ENCODE measurements around the gene FRMD7.
"Not testable (repeated sequence)": the region's sequence is repeated elsewhere in the genome, so short reads cannot be mapped to it uniquely, and the experiment has no call there.

The FRMD7 gene

GRCh38 chrX:132093239-132093860 is 34.5 kb downstream of the FRMD7 start:
- DNase-seq (ENCODE audit: low read depth, low spot score) = no peak

GRCh38 chrX:132092439-132093065 is 35.3 kb downstream of the FRMD7 start:
- DNase-seq (ENCODE audit: low read depth, low spot score) = peak; percentile 37

GRCh38 chrX:132090403-132091159 is 37.2 kb downstream of the FRMD7 start:
- DNase-seq (ENCODE audit: low read depth, low spot score) = no peak

DNA sequence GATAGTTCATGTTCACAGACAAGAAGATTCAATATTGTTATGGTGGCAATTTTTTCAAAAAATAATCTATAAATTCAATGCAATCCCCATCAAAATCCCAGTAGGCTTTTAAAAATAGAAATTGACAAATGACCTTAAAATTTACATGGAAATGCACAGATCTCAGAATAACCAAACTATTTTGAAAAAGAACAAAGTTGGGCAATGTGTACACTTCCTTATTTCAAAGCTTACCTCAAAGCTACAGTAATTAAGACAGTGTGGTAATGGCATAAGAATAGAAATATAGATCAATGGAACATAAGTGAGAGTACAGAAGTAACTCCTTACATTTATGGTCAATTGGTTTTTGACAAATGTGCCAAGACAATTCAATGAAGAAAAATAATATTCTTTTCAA is 39.0 kb downstream of the FRMD7 start:
- no peak for DNase-seq (ENCODE audit: low read depth, low spot score)

DNA sequence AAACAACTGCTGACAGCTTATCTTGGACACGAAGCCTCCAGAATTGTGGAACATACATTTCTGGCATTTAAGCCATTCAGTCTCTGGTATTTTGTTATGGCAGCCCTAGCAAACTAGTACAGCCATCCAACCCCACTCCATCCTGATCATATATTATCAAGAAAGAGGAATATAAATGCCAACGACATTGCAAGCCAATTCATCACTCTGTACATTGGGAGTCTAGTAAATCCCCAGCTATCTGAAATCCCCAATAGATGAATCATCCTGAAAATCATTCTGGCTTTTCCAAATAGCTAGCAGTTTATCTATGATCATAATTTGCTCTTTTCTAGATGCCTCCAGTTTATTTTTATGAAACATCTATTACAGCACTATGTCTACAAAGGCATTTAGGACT is 41.1 kb downstream of the FRMD7 start:
- DNase-seq (ENCODE audit: low read depth, low spot score) = no peak

GRCh38 chrX:132085786-132086185 is 42.0 kb downstream of the FRMD7 start:
- no peak for DNase-seq (ENCODE audit: low read depth, low spot score)

DNA sequence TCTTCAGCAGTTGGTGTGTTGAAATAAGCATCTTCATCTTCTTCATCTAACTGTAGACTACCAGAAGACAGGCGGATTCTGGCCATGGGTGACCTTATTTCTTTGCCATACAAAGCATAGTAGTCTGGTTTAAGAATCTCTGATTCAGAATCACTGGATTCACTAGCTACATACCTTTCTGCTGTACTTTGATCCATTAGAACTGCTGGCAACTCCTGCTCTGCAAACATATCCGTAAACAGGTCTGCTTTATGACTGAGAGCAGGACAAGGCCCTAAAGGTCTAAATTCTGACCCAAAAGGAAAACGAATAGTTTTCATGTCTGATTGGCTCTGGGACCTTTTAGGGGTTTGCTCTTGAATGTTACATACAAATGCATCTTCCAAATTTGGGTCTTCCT is 49.9 kb downstream of the FRMD7 start:
- DNase-seq (ENCODE audit: low read depth, low spot score) = no peak

DNA sequence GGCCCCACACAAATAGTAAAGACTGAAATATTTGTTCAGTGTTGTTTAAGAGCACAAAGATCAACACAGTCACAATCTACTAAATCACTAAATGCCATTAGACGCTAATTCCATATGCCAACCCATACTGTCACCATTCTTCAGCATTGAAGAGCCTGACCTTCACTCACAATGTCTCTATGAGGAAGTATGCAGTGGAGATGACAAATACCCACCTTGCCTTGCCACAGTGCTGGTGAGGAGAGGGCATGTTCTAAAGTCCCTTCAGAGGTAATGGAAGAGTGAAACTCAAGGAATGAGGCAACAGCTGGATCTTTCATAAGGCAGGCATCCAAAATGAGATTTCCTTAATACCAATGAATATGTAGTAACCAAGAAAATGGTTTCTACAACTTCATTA is 50.4 kb downstream of the FRMD7 start:
- no peak for DNase-seq (ENCODE audit: low read depth, low spot score)

DNA sequence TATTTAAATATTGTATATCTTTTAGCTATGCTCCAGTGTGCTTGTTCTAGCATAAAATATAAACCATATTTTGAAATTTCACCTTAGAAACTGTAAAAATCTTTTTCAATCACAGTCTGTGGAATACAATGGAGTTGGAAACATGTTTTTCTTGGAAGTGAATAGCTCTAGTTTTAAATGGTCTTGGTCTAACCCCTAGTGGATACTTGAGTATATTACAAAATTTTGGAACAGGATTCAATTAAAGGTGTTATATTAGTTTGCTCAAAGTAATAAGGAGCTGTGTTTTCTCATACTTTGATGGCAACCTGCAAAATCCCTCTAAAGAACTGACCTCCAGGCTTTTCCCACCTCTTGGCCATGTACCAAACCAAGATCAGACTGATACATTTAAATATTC is 56.6 kb downstream of the FRMD7 start:
- DNase-seq (ENCODE audit: low read depth, low spot score) = no peak

GRCh38 chrX:132068405-132068804 is 59.4 kb downstream of the FRMD7 start:
- no peak for DNase-seq (ENCODE audit: low read depth, low spot score)

- no peak for DNase-seq (ENCODE audit: low read depth, low spot score)
These were observed 64.0 kb downstream of the FRMD7 start for GRCh38 chrX:132063862-132064261.

GRCh38 chrX:132063334-132063733 is 64.5 kb downstream of the FRMD7 start:
- DNase-seq (ENCODE audit: low read depth, low spot score) = no peak

DNA sequence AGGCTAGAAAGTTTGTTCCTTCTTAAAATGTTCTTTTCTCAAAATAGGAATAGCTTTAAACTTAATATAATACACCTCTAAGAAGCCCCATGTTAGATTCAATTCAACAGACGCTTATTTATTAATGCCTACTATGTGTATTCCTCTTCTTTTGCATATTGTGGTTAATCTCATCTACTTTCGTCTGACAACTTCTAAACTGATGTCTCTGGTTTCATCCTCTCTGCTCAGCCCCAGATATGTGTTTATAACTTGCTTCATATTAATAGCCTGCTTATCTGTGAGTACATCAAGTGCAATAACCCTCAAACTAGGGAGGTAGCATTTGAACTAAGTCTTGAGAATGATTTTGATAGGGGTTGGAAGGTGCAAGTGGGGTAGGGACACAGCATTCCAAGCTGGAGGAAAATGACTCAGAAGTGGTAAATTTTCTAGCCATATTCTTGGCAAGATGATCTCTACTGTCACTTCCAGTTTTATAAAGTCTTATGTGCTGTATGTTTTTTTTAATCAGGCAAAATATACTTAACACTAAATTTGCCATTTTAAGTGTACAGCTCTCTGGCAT is 67.8 kb downstream of the FRMD7 start:
- no peak for DNase-seq (ENCODE audit: low read depth, low spot score)

- no peak for DNase-seq (ENCODE audit: low read depth, low spot score)
These were observed 68.8 kb downstream of the FRMD7 start for GRCh38 chrX:132058975-132059374.

- no peak for DNase-seq (ENCODE audit: low read depth, low spot score)
These were observed 69.8 kb downstream of the FRMD7 start for GRCh38 chrX:132058050-132058449.

DNA sequence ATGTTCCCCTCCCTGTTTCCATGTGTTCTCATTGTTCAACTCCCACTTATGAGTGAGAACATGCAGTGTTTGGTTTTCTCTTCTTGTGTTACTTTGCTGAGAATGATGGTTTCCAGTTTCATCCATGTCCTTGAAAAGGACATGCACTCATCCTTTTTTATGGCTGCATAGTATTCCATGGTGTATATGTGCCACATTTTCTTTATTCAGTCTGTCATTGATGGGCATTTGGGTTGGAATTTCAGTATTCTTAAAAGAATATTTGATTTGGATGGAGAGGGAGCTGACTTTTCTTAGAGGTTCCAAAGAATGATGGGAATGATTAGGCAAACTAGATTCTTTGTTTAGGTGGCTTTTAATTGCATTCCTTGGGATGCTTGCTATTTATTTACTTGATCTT is 76.0 kb downstream of the FRMD7 start:
- not testable (repeated sequence) for DNase-seq (ENCODE audit: low read depth, low spot score)

GRCh38 chrX:132046533-132046932 is 81.3 kb downstream of the FRMD7 start:
- no peak for DNase-seq (ENCODE audit: low read depth, low spot score)

- DNase-seq (ENCODE audit: low read depth, low spot score) = no peak
These were observed 82.4 kb downstream of the FRMD7 start for GRCh38 chrX:132045456-132045855.

- no peak for DNase-seq (ENCODE audit: low read depth, low spot score)
These were observed 82.9 kb downstream of the FRMD7 start for GRCh38 chrX:132044953-132045352.

- DNase-seq (ENCODE audit: low read depth, low spot score) = no peak
These were observed 83.8 kb downstream of the FRMD7 start for GRCh38 chrX:132043977-132044376.

GRCh38 chrX:132041015-132041414 is 86.8 kb downstream of the FRMD7 start:
- no peak for DNase-seq (ENCODE audit: low read depth, low spot score)

- no peak for DNase-seq (ENCODE audit: low read depth, low spot score)
These were observed 87.8 kb downstream of the FRMD7 start for GRCh38 chrX:132040066-132040465.

All from smooth muscle cell of the brain vasculature (primary cell).